ENCODE data around the gene TMEM164.

DNA sequence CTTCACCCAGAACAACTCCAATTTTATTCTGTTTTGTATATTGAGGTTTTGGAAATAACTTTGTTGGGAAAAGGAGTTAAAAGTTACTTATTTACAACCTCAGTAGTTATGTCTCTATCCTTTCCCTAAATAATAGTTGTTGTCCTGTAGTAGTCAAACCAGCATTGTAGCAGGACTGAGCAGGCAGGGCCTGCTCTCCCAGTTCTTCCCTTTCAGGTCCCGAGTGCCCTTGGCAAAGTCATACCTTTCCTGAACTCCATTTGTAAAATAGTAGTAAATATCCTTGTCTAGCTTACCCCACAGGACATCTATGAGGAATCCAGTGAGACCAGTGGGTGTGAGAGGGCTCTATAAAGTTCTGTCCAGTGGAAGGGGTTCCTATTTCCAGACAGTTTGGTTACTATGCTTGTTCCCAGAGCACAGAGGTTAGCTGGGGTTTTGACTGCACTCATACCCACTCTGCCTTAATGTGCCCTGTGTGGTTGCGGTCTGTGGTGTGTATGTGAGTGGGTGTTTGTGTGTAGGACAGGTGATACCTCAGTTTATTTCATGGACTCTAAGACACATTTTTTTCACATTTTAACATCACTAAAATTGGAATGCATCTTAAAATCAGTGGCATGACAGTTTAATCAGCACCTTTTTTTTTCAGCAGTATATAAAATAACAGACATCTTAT, 178.7 kb downstream of the TMEM164 start:
- TF ChIP-seq, protein P1, sequence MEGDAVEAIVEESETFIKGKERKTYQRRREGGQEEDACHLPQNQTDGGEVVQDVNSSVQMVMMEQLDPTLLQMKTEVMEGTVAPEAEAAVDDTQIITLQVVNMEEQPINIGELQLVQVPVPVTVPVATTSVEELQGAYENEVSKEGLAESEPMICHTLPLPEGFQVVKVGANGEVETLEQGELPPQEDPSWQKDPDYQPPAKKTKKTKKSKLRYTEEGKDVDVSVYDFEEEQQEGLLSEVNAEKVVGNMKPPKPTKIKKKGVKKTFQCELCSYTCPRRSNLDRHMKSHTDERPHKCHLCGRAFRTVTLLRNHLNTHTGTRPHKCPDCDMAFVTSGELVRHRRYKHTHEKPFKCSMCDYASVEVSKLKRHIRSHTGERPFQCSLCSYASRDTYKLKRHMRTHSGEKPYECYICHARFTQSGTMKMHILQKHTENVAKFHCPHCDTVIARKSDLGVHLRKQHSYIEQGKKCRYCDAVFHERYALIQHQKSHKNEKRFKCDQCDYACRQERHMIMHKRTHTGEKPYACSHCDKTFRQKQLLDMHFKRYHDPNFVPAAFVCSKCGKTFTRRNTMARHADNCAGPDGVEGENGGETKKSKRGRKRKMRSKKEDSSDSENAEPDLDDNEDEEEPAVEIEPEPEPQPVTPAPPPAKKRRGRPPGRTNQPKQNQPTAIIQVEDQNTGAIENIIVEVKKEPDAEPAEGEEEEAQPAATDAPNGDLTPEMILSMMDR (IDR thresholded peaks at IDR 0.05; ENCODE audit: insufficient read depth, low read length), result no peak
- TF ChIP-seq POLR2AphosphoS5 (IDR thresholded peaks at IDR 0.05; ENCODE audit: low read depth) (no peak), GABPA (IDR thresholded peaks at IDR 0.05; ENCODE audit: low read depth) (no peak)
- TF ChIP-seq, protein P2, sequence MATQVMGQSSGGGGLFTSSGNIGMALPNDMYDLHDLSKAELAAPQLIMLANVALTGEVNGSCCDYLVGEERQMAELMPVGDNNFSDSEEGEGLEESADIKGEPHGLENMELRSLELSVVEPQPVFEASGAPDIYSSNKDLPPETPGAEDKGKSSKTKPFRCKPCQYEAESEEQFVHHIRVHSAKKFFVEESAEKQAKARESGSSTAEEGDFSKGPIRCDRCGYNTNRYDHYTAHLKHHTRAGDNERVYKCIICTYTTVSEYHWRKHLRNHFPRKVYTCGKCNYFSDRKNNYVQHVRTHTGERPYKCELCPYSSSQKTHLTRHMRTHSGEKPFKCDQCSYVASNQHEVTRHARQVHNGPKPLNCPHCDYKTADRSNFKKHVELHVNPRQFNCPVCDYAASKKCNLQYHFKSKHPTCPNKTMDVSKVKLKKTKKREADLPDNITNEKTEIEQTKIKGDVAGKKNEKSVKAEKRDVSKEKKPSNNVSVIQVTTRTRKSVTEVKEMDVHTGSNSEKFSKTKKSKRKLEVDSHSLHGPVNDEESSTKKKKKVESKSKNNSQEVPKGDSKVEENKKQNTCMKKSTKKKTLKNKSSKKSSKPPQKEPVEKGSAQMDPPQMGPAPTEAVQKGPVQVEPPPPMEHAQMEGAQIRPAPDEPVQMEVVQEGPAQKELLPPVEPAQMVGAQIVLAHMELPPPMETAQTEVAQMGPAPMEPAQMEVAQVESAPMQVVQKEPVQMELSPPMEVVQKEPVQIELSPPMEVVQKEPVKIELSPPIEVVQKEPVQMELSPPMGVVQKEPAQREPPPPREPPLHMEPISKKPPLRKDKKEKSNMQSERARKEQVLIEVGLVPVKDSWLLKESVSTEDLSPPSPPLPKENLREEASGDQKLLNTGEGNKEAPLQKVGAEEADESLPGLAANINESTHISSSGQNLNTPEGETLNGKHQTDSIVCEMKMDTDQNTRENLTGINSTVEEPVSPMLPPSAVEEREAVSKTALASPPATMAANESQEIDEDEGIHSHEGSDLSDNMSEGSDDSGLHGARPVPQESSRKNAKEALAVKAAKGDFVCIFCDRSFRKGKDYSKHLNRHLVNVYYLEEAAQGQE (IDR thresholded peaks at IDR 0.05; ENCODE audit: insufficient replicate concordance, low read depth), result no peak
